Measurements from ENCODE around the gene TOR4A.

DNA sequence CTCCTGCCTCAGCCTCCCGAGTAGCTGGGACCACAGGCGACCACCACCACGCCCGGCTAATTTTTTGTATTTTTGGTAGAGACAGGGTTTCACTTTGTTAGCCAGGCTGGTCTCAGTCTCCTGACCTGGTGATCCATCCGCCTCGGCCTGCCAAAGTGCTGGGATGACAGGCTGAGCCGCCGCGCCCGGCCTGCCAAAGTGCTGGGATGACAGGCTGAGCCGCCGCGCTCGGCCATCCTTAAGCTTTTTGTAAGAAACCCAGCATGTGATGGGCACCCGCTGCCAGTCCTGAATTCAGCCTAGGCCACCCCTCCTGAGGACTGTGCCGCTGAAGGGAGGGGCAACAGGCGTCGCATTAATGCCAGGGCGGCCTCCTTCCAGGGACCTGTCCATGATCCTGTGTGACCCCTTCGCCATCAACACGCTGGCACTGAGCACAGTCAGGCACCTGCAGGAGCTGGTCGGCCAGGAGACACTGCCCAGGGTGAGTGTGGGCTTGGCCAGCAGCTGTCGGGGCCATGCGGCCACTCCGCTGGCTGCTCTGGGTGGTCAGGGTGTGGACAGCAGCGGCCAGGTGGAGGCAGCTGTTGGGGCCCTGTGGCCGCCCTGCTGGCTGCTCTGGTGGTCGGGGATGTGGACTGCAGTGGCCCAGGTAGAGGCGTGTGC is 11.9 kb upstream of the TOR4A start:
- TF ChIP-seq, protein P1, sequence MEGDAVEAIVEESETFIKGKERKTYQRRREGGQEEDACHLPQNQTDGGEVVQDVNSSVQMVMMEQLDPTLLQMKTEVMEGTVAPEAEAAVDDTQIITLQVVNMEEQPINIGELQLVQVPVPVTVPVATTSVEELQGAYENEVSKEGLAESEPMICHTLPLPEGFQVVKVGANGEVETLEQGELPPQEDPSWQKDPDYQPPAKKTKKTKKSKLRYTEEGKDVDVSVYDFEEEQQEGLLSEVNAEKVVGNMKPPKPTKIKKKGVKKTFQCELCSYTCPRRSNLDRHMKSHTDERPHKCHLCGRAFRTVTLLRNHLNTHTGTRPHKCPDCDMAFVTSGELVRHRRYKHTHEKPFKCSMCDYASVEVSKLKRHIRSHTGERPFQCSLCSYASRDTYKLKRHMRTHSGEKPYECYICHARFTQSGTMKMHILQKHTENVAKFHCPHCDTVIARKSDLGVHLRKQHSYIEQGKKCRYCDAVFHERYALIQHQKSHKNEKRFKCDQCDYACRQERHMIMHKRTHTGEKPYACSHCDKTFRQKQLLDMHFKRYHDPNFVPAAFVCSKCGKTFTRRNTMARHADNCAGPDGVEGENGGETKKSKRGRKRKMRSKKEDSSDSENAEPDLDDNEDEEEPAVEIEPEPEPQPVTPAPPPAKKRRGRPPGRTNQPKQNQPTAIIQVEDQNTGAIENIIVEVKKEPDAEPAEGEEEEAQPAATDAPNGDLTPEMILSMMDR (conservative IDR thresholded peaks at IDR 0.05; ENCODE audit: low read length), result no peak
- no peak for TF ChIP-seq EZH2phosphoT487 (IDR thresholded peaks at IDR 0.05; ENCODE audit: borderline replicate concordance, low read depth, low read length)
